HG02588 (cell line): ENCODE results near the gene SERPINA1.

Experiments
- ATAC-seq: cut with Tn5 transposase; IDR thresholded peaks from one replicate; pipeline ENCODE4 v1.9.1; 2021; ENCODE audit warnings: mild to moderate bottlenecking, moderate library complexity; ENCODE audit not compliant: unreplicated experiment

SERPINA1 gene

DNA sequence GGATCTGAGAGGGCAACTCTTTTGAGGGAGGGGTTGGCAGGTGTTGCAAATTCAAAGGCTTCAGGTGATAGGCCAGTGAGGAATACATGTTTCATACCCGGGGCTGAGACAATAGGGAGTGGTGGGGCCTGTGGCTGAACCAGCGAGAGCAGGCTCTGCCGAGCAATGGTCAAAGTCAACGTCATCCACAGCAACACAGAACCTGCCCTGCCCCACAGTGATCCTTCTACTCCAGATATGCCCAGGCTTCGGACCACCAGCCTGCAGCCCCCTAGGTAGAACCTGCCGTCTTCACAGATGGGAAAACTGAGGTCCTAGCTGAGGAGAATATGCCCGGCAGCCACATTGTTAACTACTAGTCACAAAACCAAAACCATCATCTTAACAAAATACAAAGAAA, 4.1 kb downstream of the SERPINA1 start:
- ATAC-seq: no peak

DNA sequence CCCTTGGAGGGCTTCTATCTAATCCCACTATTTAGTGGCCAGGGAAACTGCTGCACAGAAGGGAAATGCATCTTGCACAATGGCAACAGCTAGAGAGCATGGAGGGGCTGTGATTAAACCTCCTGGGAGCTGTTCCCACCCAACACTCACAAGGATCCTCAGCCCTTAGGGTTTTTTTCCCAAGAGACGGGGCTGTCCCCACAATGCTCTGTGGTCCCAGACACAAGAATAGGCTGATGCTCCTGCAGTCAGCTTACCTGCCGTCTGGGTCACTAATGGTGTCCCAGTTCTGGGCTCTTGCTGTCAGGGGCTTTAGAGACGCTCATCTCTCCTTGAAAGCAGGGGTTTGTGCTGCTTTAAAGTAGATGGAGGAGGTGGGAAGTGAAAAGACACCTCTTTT, 4.6 kb downstream of the SERPINA1 start:
- no peak for ATAC-seq

- ATAC-seq: no peak
Observed at GRCh38 chr14:94382716-94383596, 5.4 kb downstream of the SERPINA1 start.

DNA sequence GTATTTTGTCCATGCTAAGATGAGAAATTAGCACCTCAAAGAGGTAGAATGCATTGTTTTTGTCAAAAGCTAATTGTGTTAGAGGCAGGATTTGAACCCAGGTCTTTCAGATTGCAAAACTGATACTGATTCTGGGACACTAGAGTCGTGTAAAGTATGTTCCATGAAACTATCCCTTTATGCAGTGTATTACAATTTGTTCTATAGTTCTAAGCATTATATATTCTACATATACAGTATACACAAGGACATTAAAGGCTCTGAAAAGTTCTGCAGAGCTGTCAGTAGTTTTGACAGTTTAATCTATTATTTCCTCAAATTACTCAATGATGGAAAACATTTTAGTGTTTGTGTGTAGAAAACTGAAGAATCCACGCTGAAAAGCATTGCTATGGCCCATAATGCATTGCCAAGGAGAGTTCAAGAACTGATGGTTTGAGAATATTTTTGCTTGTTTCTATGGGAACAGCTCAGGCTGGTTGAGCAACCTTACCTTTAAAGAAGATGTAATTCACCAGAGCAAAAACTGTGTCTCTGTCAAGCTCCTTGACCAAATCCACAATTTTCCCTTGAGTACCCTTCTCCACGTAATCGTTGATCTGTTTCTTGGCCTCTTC, 6.2 kb downstream of the SERPINA1 start:
- ATAC-seq: no peak

DNA sequence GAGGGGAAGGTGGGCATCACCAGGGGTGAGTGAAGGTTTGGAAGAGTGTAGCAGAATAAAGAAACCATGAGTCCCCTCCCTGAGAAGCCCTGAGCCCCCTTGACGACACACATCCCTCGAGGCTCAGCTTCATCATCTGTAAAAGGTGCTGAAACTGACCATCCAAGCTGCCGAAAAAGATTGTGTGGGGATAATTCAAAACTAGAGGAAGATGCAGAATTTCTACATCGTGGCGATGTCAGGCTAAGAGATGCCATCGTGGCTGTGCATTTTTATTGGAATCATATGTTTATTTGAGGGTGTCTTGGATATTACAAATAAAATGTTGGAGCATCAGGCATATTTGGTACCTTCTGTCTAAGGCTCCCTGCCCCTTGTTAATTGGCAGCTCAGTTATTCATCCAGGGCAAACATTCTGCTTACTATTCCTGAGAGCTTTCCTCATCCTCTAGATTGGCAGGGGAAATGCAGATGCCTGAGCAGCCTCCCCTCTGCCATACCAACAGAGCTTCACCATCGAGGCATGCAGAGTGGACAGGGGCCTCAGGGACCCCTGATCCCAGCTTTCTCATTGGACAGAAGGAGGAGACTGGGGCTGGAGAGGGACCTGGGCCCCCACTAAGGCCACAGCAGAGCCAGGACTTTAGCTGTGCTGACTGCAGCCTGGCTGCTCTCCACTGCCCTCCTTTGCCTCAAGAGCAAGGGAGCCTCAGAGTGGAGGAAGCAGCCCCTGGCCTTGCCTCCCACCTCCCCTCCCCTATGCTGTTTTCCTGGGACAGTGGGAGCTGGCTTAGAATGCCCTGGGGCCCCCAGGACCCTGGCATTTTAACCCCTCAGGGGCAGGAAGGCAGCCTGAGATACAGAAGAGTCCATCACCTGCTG, 7.0 kb downstream of the SERPINA1 start:
- no peak for ATAC-seq

GRCh38 chr14:94380225-94381148, 7.9 kb downstream of the SERPINA1 start:
- no peak for ATAC-seq

- ATAC-seq: no peak
Observed at GRCh38 chr14:94379291-94380224, 8.8 kb downstream of the SERPINA1 start.

GRCh38 chr14:94378527-94379290, 9.7 kb downstream of the SERPINA1 start:
- ATAC-seq: no peak

GRCh38 chr14:94377866-94378470, 10.4 kb downstream of the SERPINA1 start:
- ATAC-seq: no peak

- no peak for ATAC-seq
Observed at GRCh38 chr14:94376976-94377865, 11.2 kb downstream of the SERPINA1 start.

GRCh38 chr14:94376108-94376975, 12.1 kb downstream of the SERPINA1 start:
- ATAC-seq: no peak

- ATAC-seq: no peak
Observed at GRCh38 chr14:94375552-94376107, 12.8 kb downstream of the SERPINA1 start.

DNA sequence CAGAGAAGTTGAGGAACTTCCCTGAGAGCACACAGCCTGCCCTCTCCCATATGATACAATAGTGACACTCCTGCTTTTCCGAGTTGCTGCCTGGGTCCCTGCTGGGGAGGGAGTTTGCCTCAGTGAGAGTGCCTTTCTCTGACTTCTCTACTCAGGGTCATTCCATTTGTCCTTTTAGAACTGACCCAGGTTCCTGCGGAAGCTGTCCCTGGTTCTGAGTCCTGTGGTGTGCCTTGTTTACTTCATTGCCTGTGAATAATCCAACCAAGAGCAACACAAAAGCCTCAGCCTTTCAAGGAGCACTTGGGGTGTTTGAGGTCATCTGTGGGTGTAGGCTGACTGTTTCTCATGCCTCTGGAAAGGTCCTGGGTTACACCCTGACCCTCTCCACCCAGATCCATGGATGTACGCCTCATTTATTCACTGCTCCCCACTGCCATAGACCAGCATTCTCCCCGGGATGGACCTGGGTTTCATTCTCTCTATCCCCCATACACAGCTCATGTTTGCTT, 13.6 kb downstream of the SERPINA1 start:
- ATAC-seq: no peak

DNA sequence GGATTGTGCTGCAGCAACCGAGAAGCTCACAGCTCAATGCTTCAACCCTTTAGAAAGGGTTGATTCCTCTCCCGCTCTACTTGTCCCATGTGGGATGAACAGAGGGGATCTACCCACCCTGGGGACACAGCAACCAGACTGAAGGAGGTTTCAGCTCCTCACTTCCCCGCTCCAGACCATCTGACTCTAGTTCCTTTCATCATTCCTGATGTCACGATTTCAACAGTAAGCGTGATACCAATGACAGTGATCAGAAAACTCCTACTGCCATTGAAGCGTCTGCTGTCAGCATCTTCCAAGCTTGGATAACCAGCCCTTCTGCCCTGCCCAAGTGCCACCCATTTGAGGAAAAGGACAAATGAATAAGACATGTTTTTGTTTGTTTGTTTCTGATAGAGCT, 14.3 kb downstream of the SERPINA1 start:
- no peak for ATAC-seq

DNA sequence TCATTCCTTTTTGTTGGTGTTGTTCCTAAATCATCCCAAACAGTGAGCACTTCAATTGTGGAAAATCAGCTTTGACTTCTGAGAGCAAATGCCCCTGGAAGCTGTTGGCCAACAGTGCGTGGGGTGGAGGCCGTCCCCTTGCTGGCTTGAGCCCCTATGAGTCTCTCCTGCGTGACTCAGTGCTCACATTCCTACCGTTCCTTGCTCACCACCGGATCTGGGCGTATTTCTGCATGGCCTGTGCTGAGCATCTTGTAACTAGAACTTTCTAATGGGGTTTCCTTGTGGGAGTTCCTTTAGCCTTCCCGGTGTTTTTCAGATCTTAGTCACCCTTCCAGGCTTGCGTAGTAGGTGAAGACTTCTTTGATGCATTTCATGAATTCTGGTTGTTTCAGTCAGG, 14.7 kb downstream of the SERPINA1 start:
- ATAC-seq: no peak
